ENCODE results near the gene HAAO. TPM values are rescaled to one million over a fixed set of nuclear protein-coding genes. Genes with fewer than 3 reads are reported as not detected.

The HAAO gene
- total and polyA plus RNA-seq, 11 donors = 1.3 to 10.6 (median 2.2) TPM

GRCh38 chr2:42828487-42829425 is 36.4 kb upstream of the HAAO start:
- Histone ChIP-seq H3K27me3 (no peaks in the 10 kb centered on the region), H3K27ac (peak overlapping the region in 8 of 12 donors; percentile 3 to 74 (median 46)), H3K4me3 (peak overlapping the region in 2 of 12 donors; percentile 2 to 46), H3K4me1 (peaks cover 0 to 30% (median 20%) of the 10 kb centered on the region in 12 donors), H3K36me3 (no peaks in the 10 kb centered on the region), H3K9me3 (no peaks in the 10 kb centered on the region)
- WGBS, 4 donors = 24 to 32% (median 28%) methylated on average over 12 of the region's 12 CpGs
- ATAC-seq = peak; percentile 85 to 94 (median 89)
- intact Hi-C loops (cut with DNase I) = loop anchor here (1.0 to 10.0 kb wide), 18 partner anchors 116 to 779 kb away; partner anchors contain the start of gene ZFP36L2 (in 3 of the 10)
- TF ChIP-seq CTCF (IDR thresholded peaks at IDR 0.05) (peak; percentile 87 to 96 (median 92)), POLR2A (IDR thresholded peaks at IDR 0.05) (no peak)
- peak; percentile 74 to 86 (median 81) for DNase-seq

GRCh38 chr2:42827647-42828486 is 35.5 kb upstream of the HAAO start:
- Histone ChIP-seq H3K27me3 (no peaks in the 10 kb centered on the region), H3K36me3 (no peaks in the 10 kb centered on the region), H3K27ac (peak overlapping the region in 8 of 12 donors; percentile 12 to 75 (median 56)), H3K9me3 (no peaks in the 10 kb centered on the region), H3K4me1 (peaks cover 0 to 30% (median 20%) of the 10 kb centered on the region in 12 donors), H3K4me3 (peak overlapping the region; percentile 2 to 54 (median 46))
- ATAC-seq (peak; percentile 84 to 95 (median 94)), DNase-seq (peak; percentile 89 to 95 (median 90))
- TF ChIP-seq CTCF (IDR thresholded peaks at IDR 0.05) (peak; percentile 90 to 96 (median 94)), POLR2A (IDR thresholded peaks at IDR 0.05) (no peak)
- intact Hi-C loops (cut with DNase I) = loop anchor here (1.0 to 10.0 kb wide), 22 partner anchors 117 to 781 kb away; partner anchors contain the start of gene ZFP36L2 (in 3 of the 10)
- 21 to 32% (median 26%) methylated on average over 38 to 47 of the region's 47 CpGs for whole genome bisulfite sequencing, 4 donors

- Histone ChIP-seq H3K27me3 (no peaks in the 10 kb centered on the region), H3K4me3 (no peak overlapping the region), H3K4me1 (peaks cover 0 to 30% (median 20%) of the 10 kb centered on the region in 12 donors), H3K9me3 (no peaks in the 10 kb centered on the region), H3K27ac (no peak overlapping the region), H3K36me3 (no peaks in the 10 kb centered on the region)
- intact Hi-C loops (cut with DNase I) = loop anchor here (2.0 to 10.0 kb wide), 12 partner anchors 121 to 781 kb away; partner anchors contain the start of gene ZFP36L2 (in 3 of the 10)
- no peak for ATAC-seq
- TF ChIP-seq POLR2A (IDR thresholded peaks at IDR 0.05) = no peak
- TF ChIP-seq CTCF (IDR thresholded peaks at IDR 0.05) = no peak
- no peak for DNase-seq
- 85 to 91% (median 89%) methylated on average over 5 of the region's 5 CpGs for WGBS, 4 donors
These were observed 33.8 kb upstream of the HAAO start for GRCh38 chr2:42826231-42826630.
